Daoy (cell line): ENCODE results near the gene RAP1A. TPM values are rescaled to one million over a fixed set of nuclear protein-coding genes. Genes with fewer than 3 reads are reported as not detected.
"Not testable (repeated sequence)": the region's sequence is repeated elsewhere in the genome, so short reads cannot be mapped to it uniquely, and the experiment has no call there.

ENCODE experiments used
- DNase-seq: peaks from one replicate; pipeline ENCODE4 v3.0.0-alpha.2; 2015; ENCODE audit warnings: low read depth
- total RNA-seq: library from RNA; depleted of rRNA; stranded (reverse); fragments of >200 nt; shearing (Covaris generic); gene quantifications from 2 replicates; pipeline ENCODE4 v1.2.3, GENCODE V29; 2014

The RAP1A gene
- total RNA-seq, 1 experiment from 2014 or later = 42.8 TPM

DNA sequence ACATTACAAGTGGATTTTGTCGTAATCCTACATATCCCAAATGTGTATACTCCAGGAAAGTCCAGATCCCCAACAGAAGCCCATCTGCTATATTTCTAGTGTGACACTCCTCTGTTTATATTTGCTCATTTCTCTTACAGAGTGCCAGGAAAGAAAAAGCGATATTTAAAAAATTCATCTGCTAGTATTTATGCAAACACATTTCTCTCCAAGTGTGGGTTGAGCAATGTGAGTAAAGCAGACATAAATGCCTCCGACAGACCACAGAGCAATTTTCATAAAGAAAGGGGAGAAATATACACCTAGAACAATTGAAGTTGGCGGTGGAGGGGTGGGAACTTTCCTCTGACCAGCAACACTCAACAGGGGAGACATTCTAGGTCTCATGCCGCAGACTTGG is 22.2 kb upstream of the RAP1A start:
- DNase-seq = no peak

DNA sequence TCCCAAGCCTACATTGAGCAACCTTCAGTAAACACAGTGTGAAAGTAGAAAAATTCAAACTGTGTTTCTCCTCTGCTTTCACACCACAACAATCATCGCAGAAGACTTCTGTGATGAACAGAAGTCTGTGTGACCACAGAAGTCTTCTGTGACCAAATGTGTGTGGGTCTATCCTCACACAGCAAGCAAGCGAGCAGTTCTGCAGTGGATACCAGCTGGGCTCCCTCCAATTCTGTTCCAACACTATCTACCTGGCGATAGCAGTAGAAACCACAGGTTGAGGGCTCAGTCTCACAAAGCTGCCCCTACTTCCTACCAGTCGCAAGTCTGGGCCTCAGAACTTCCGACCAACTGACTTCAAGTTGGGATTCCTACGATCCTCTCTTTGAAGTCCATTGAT is 21.0 kb upstream of the RAP1A start:
- no peak for DNase-seq

DNA sequence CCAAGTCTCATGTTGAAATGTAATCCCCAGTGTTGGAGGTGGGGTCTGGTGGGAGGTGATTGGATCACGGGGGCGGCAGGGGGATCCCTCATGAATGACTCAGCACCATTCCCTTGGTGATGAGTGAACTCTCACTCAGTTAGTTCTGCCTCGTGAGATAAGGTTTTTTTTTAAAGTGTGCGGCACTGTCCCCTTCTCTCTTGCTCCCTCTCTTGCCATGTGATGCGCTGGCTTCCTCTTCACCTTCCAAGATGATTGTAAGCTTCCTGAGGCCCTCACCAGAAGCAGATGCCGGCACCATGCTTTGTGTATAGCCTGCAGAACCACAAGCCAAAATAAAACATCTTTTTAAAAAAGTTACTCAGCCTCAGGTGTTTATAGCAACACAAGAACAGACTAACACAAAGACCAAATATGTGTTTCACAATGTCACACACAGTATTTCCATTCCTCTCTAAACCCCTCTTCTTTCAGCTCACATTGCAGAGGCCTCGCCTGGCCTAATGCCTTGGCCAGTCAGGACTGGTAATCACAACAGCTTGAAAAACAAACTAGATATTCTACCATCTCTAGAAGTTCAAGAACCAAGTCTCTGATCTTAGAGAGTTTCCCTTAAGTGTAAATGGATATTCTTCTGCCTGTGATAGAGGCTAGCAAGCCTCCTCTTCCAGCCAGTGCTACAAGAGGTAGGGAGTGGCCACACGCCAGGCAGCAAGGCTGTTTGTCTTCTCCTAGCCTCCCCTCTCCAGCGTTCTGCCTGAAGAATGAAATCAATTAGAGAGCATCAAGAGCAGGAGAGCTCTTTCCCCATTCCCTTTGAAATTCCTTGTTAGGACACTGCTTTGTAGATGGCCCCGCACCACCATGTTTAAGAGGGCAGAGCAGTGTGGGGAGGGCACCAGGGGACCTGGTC is 19.6 kb upstream of the RAP1A start:
- DNase-seq = peak; percentile 41

DNA sequence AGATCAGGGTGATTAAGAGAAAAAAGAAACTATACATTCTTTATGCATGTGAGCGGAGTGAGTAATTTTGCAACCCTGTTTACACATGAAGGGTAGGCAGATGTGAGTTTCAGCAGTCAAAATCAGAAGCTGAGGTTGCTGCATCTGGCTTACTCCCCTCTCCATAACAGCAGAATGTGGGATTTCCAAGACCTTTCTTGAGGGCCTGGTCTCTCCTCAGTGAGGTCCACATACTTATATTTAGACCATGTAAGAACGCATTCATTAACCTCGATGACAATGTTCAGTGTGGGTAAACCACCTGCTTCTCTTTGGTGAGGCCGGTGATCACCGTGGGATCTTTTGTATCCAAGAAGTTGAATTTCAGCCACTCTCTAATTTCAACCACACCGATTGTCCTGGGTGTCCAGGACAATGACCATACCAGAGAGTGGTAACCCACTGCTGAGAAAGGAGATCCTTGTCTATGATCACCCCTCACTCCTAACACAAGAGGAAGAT is 18.7 kb upstream of the RAP1A start:
- no peak for DNase-seq

DNA sequence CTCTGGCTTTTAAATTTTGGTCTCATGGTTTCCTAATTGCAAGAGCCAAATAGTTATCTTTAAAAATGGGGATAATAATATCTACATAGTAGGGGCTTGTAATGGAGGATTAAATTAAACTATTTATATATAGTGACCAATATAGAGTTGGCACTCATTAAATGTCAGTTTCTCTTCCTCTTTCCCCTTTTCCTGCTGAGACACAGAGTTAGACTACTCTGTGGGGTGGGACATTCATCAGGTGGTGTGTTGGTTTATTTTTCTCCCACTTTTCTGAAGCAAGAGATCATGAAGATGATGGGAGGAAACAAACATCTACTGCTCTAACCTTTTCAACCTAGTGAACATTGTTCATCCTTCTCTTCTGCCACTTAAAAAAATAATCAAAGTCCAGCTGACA is 17.3 kb upstream of the RAP1A start:
- no peak for DNase-seq

DNA sequence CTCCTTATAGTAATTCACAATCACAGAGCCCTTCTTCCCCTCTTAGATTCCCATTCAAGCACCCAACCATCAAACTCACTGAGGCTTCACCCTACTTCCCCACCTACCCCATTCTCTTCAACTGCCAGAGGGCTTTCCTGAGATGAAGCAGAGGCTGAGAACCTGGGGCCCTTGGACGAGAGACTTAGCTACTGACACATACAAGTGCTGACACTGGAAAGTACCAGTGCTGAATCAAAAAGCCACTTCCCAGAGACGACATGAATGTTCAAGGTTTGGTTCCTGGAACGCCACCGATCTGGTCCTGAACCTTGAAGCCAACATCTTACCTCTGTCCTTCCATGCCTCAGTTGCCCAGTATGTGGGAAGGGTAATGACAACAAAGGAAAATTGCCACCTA is 16.6 kb upstream of the RAP1A start:
- DNase-seq = no peak

DNA sequence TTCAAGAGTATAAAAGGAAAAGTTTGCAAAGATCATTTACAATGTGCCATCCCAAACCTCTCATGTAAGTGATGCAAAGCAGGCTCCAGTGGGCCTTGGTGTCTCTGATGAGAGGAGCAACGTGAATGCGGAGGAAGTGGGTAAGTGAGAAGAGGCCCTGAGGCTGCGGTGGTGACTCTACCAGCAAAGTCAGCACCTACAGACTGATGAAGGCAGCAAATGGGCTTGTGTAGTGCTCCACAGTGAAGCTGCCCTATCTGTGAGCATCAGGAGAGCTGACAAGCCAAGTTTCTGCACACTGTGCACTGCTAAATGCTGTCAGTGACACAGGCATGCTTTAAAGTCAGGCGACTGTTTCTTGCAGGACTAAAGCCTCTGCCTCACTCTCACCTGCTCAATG is 15.6 kb upstream of the RAP1A start:
- peak; percentile 28 for DNase-seq

DNA sequence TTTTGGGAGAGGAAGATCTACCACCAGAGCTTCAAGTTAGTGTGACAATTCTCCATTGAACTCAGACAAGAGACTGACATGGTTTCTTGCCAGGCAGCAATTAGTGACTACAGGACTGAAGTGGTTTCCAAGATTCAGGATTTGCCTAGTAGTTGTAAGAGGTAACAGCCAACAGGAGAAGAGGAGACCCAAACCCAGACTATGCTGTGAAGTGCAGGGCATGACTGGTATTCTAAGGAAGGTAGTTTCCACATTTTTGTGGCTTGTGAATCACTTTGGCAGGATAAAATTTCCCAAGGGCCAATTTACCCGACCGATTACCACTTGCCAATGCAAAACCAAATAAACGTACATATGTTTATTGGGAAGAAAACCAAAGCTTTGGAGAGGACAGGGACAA is 14.7 kb upstream of the RAP1A start:
- peak; percentile 92 for DNase-seq

DNA sequence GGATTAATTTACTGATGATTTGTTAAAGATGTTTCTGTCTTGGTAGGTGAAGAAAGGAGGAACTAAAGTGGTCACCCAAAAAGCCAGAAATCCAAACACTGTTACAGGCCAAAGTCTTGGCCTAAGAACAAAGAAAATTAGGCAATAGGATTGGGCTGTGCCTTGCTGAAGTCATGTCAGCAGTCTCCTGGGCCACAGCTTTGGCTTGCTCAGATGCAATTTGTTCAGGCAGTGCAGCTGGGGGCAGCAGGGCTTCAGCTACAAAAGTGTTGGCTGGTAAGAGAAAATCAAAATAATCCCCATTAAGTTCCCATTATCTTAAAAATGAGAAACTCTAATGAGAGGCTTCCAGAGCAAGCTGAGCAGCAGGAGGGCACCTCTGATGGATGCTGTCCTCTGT is 14.0 kb upstream of the RAP1A start:
- peak; percentile 57 for DNase-seq

DNA sequence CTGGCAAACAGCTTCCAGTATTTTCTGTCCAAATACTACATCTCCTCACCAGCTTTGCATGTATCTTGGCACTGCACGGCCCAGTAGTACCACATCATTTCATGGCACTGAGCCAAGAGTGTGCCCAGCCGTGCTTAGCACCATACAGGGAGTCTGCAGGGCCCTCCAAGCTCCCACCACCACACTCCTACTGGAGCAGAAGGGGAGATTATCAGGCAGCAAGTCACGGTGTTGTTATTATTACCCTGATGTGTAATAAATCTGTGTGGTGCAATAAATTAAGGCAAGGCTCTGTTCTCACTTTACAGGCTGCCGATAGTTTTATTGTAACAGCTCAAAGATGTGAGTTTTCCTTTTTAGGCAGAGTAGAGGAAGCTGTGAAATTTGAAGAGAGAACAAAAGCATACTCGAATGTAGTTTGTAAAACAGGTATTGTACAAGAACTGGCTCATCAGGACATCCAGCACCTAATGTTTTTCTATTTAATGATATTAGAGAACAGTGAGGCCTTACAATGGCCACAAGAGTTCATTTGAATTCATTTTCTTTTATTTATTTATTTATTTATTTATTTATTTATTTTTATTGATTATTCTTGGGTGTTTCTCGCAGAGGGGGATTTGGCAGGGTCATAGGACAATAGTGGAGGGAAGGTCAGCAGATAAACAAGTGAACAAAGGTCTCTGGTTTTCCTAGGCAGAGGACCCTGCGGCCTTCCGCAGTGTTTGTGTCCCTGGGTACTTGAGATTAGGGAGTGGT is 13.0 kb upstream of the RAP1A start:
- DNase-seq = peak; percentile 49

DNA sequence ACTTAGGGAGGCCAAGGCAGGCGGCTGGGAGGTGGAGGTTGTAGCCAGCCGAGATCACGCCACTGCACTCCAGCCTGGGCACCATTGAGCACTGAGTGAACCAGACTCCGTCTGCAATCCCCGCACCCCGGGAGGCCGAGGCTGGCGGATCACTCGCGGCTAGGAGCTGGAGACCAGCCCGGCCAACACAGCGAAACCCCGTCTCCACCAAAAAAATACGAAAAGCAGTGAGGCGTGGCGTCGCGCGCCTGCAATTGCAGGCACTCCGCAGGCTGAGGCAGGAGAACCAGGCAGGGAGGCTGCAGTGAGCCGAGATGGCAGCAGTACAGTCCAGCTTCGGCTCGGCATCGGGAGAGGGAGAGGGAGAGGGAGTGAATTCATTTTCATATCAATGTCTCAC is 11.1 kb upstream of the RAP1A start:
- DNase-seq = not testable (repeated sequence)

DNA sequence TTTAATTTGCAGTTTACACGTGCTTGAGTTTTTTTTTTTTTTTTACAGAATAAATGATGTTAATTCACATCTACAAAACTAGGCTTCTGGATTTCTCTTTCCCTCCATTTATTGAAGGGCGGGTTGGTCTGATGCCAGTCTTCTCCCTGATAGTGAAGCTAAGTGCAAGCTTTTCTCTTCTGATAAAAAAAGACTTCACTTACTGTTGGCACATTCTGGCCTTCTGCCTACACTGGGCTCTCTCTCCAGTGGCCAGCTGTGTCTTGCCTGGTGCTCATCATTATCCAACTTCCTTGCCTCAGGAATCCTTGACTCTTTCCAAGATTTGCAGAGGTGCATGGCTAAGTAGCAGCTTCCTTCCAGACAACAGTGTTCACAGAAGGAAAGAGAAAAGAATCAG is 7.6 kb upstream of the RAP1A start:
- no peak for DNase-seq

DNA sequence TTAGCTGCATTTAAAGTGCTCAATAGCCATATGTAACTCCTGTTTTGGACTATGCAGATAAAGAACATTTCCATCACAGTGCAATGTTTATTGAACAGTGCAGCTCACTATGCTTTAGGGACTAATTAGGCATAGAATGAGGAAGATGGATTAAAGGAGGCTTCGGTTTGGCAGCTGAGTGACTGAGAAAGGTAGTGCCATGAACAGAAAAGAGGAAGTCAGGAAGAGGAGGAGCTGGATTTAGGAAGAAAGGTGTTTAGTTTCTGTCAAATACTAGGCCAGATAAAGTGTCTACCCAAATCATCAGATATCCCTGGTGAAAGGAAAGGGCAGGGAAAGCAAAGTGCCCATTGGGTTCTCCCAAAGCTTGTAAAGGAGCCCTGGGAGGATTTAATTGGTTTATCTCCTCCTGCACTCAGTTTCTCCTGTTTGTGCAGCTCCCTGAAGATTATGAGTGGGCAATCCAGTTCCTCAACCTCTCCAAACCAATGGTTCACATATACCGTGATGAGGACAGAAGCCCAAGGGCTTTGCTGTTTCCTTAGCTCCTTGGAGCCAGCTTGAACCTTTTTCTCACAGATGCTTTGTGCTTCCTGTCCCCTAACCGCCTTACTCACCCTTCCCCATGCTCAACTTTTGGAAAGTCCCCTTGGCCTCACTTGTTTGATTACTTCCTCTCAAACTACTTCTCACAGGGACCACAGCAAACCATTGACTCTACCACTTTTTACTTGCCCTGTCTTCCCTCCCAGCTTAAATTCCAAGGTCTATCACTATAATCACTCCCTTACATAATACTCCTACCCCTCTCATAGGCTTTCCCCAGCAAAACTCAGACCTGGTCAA is 3.5 kb upstream of the RAP1A start:
- peak; percentile 72 for DNase-seq

DNA sequence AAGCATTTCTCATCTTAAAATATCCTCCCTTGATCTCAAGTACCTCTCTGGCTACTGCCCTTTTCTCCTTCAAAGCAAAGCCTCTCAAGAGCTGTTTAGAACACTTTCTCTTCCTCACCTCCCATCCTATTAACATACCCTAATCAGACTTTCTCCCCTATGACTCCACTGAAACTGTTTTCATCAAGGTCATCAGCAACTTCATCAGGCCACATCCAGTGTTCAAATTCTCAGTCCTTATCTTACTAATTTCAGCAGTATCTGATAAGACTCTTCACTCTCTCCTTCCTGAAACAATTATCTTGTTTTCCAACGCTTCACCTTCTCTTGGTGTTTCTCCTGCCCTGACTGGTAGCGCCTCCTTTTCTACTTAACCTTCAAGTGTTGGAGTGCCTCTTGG is 1.5 kb upstream of the RAP1A start:
- DNase-seq = no peak

DNA sequence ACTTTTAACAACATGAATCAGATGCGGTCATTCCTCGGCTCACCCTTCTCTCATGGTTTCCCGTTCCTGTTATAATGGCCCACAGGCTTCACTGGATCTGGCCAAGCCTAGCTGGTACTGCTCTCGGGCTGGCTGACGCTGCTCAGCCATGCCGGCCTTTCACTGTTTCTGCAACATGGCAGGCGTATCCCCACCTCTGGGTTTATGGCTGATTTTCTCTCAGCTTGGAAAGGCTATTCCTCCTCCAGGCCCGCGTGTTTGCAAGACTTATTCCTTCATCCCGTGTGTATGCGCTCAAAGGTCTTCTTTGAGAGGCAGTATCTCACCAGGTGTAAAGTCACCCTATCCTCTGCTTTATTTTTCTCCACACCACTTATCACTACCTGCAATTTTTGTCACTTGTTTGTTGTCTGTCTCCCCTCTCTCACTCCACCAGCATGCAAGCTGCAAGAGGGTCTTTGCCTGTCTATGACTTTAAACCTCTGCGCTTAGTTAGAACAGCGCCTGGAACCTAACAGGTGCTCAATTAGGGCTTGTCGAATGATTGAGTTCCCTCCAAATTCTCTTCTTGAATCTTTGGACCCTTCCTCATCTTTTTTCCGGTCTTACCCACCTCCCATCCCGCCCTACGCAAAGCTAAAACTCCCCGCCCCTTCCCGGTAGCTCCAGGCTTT is 491 bp upstream of the RAP1A start:
- DNase-seq = peak; percentile 17

DNA sequence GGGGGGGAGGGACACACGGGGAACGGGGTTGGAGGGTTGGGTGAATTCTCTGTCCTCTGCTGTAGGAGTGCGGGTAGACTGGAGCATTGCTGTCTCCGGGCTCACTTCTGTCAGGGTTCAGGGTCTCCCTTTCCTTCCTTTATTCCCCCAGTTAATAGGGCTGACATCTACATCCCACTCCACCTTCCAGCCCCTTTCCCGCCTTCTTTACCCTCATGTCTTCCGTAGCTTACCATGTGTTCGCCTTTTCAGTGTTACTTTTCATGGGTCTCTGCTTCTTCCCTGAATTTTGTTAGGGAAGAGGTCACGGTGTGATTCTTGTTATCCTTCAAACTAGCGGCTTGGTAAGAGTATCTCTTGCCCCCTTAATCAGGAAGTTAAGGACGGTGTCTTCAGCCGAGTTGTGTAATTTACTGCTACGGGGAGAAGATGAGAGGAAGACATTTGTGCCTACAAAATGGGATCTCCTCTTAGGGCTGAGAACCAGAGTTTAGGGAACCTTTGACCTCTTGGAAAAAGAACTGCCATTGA is 917 bp downstream of the RAP1A start:
- DNase-seq = peak; percentile 53

DNA sequence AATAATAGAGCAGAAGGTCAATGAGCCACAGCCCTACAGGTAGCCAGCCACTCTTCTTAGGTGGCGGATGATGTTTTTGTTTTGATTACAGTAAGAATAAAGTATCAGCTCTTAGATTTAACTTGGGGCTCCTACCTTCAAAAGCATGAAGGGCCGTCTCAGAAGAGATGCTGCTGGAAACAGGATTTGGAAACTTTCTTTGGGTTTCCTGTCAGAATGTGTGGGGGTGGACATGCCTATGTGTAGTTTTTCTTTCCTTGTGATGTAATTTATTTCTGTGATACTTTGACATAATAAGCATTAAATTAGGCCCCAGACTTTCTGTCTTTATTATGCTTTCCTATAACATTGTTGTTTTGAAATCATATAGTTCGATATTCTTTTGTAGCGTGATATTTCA is 1.5 kb downstream of the RAP1A start:
- no peak for DNase-seq

DNA sequence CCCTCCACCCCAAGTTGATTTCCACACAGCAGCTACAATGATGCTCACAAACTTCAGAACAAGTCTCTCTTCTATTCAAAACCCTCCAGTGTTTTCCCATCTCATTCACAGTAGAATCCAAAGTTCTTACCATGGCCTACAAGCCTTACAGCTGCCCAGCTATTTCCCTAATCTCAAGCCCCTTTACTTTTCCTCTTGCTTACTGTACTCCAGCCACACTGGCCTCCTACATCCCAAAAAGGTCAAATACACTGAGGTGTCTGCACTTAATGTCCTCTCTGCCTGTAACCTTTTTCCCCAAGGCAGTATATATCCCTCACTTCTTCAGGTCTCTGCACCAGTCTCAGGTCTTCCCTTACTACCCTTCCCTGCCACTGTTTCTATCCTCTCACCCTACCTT is 2.6 kb downstream of the RAP1A start:
- DNase-seq = no peak

DNA sequence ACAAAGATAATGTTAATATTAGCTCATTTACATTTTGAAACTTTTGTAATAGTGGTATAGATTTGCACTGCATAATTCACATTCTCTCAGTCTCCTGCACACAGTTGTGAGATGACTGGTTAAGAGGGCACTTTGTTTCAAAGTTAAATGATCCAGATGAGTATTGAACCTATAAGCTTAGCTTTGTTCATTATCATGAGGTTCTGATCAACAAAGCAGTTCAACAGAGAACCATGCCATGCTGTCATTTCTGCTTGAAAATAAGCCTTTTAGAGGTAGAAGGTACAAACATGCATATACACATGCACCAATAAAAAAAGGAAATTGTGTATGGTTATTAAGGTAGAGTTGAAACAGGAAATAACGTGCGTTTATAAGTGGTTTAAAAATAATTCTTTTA is 4.8 kb downstream of the RAP1A start:
- no peak for DNase-seq

DNA sequence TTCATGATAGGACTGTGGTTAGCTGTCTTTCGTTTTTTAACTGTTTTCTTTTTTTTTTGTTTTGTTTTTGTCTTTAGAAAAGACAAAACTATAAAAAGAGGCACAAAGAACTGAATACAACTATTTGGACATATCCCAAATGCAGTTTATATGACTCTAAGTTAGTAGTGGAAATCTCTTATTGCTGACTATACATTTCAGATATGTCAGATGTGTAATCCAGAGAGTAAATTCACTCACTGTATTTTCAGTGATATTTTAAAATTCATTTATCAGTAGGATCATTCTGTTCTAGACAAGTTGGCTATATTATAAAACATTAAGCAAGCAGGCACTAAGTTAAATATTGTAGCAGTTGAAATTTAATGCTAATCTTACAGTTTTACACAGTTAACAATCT is 5.7 kb downstream of the RAP1A start:
- no peak for DNase-seq

DNA sequence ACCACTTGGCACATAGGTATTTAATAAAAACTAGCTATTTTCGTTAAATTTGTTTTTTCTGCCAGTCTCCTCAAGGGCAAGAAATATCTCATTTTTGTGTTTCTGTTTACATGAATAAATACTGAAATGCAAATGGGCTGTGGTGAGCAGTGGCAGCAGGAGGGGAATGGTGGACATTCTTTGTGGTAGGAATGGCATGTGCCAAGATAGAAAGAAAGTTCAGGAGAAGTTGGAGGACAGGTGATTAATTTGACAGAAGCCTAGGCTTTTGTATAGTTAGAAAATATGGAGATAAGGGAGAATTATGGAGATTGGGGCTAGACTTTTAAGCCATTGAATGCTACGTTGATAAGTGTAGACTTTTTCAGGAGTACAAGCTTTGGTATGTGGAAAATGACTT is 8.6 kb downstream of the RAP1A start:
- DNase-seq = no peak
